Lung (tissue), 12 donors: ENCODE data around the gene INO80. TPM values are rescaled to one million over a fixed set of nuclear protein-coding genes. Genes with fewer than 3 reads are reported as not detected.
A peak's percentile ranks its signal among the peaks of the same experiment; 100 is the strongest.

Experiments
- ATAC-seq: fragments of 200-7000 bp; cut with Tn5 transposase; one replicate; pipeline ENCODE4 v1.9.1; 2020; ENCODE audit warnings: moderate number of reproducible peaks; ENCODE audit not compliant: insufficient read depth, low FRiP score
- DNase-seq, 3 donors: peaks; one replicate each; pipeline ENCODE4 v3.0.0-alpha.2; 2013 to 2017
- H3K27ac ChIP-seq, 2 donors: one replicate each; pipeline ENCODE4 v1.5.1; 2013; ENCODE audit warnings: mild to moderate bottlenecking in 2 of 2, moderate library complexity in 2 of 2, control low read depth in 1 of 2, inconsistent platforms in 1 of 2, low read depth in 1 of 2, low read length in 1 of 2
- H3K27me3 ChIP-seq, 3 donors: one replicate each; pipeline ENCODE4 v1.5.1; 2013; ENCODE audit warnings: low read length in 2 of 3; ENCODE audit not compliant: control insufficient read depth in 3 of 3, insufficient read depth in 3 of 3
- H3K36me3 ChIP-seq, 4 donors: one replicate each; pipeline ENCODE4 v1.5.1; 2013; ENCODE audit warnings: low read length in 4 of 4, mild to moderate bottlenecking in 1 of 4, moderate library complexity in 1 of 4; ENCODE audit not compliant: control insufficient read depth in 4 of 4, insufficient read depth in 4 of 4
- H3K4me1 ChIP-seq, 5 donors: one replicate each; pipeline ENCODE4 v1.5.1; 2013; ENCODE audit warnings: low read length in 5 of 5, mild to moderate bottlenecking in 2 of 5, moderate library complexity in 1 of 5; ENCODE audit not compliant: control insufficient read depth in 5 of 5, insufficient read depth in 5 of 5
- H3K4me3 ChIP-seq: one replicate; pipeline ENCODE4 v1.5.1; 2013; ENCODE audit warnings: mild to moderate bottlenecking, control low read depth, moderate library complexity
- H3K9ac ChIP-seq, 2 donors: one replicate each; pipeline ENCODE4 v1.5.1; 2013; ENCODE audit warnings: low read length in 2 of 2, control low read depth in 1 of 2; ENCODE audit not compliant: insufficient read depth in 1 of 2
- H3K9me3 ChIP-seq, 4 donors: one replicate each; pipeline ENCODE4 v1.5.1; 2013; ENCODE audit warnings: low read length in 3 of 4, mild to moderate bottlenecking in 1 of 4, moderate library complexity in 1 of 4; ENCODE audit not compliant: control insufficient read depth in 4 of 4, insufficient read depth in 3 of 4
- CTCF ChIP-seq: IDR thresholded peaks from 2 replicates; pipeline ENCODE4 v1.5.1; 2012; ENCODE audit warnings: mild to moderate bottlenecking; ENCODE audit errors: control extremely low read depth, extremely low read depth
- WGBS, 2 donors: extraction: QIAGEN DNeasy Blood & Tissue Kit; methylation state at CpG; one replicate each; pipeline ENCODE4 v1.1.7; 2013; 5-methylcytosine and 5-hydroxymethylcytosine counted together
- polyA plus RNA-seq, 2 donors: library from polyadenylated mRNA; stranded (reverse); fragments of 200-250 nt; gene quantifications; one replicate each; pipeline ENCODE4 v1.2.1, GENCODE V29; 2013
- total RNA-seq, 2 donors: library from RNA; depleted of rRNA in 1 of 2; stranded (reverse); fragments of >200 nt in 1 of 2; gene quantifications; one replicate each; pipeline ENCODE4 v1.2.1, GENCODE V29; 2014 to 2021
- donor health status: control.
- donor health status: control.
- donor health status: Bipolar disorder and iron deficiency.
- donor health status: healthy.
- donor health status: DM: yes; HTN: yes; CAD: no.

The INO80 gene
- total and polyA plus RNA-seq, 4 donors, result 8.0 to 50.1 (median 22.9) TPM

- H3K27me3 ChIP-seq, result no peaks in the 10 kb centered on the region
- H3K27ac ChIP-seq, result peak overlapping the region; percentile 98 to 100
- peak overlapping the region; percentile 99 for H3K4me3 ChIP-seq
- peak overlapping the region; percentile 76 to 88 for H3K9ac ChIP-seq
- TF ChIP-seq CTCF, result no peak
- H3K36me3 ChIP-seq, result peaks cover 0 to 3% (median 2%) of the 10 kb centered on the region in 4 donors
- peak; percentile 28 for ATAC-seq
- peak; percentile 17 to 68 (median 54) for DNase-seq
- 0% methylated on average over 10 of the region's 10 CpGs for WGBS, 2 donors
- H3K4me1 ChIP-seq, result peaks cover 0 to 8% (median 5%) of the 10 kb centered on the region in 5 donors
- no peaks in the 10 kb centered on the region for H3K9me3 ChIP-seq
These were observed 874 bp downstream of the INO80 start for GRCh38 chr15:41115161-41115651.

GRCh38 chr15:41106947-41107346, 9.1 kb downstream of the INO80 start:
- H3K4me3 ChIP-seq, result no peak overlapping the region
- no peak for ATAC-seq
- TF ChIP-seq CTCF, result no peak
- no peak overlapping the region for H3K27ac ChIP-seq
- peaks cover 0 to 11% (median 0%) of the 10 kb centered on the region in 5 donors for H3K4me1 ChIP-seq
- peaks cover 0 to 4% (median 1%) of the 10 kb centered on the region in 4 donors for H3K36me3 ChIP-seq
- no peak for DNase-seq
- no peak overlapping the region for H3K9ac ChIP-seq
- no peaks in the 10 kb centered on the region for H3K9me3 ChIP-seq
- 86 to 89% methylated on average over 5 of the region's 5 CpGs for WGBS, 2 donors
- no peaks in the 10 kb centered on the region for H3K27me3 ChIP-seq

- H3K4me3 ChIP-seq, result no peak overlapping the region
- H3K27me3 ChIP-seq, result no peaks in the 10 kb centered on the region
- no peaks in the 10 kb centered on the region for H3K9me3 ChIP-seq
- TF ChIP-seq CTCF, result no peak
- peak overlapping the region in 1 of 2 donors; percentile 40 for H3K27ac ChIP-seq
- no peak overlapping the region for H3K9ac ChIP-seq
- H3K36me3 ChIP-seq, result peaks cover 0 to 4% (median 1%) of the 10 kb centered on the region in 4 donors
- ATAC-seq (no peak), DNase-seq (peak in 2 of 3 donors; percentile 9 to 45)
- WGBS, 2 donors, result 73 to 81% methylated on average over 11 of the region's 11 CpGs
- H3K4me1 ChIP-seq, result peaks cover 0 to 11% (median 0%) of the 10 kb centered on the region in 5 donors
These were observed 10.4 kb downstream of the INO80 start for GRCh38 chr15:41105348-41106334.
